ENCODE data around the gene SCN2A.

Gene SCN2A

DNA sequence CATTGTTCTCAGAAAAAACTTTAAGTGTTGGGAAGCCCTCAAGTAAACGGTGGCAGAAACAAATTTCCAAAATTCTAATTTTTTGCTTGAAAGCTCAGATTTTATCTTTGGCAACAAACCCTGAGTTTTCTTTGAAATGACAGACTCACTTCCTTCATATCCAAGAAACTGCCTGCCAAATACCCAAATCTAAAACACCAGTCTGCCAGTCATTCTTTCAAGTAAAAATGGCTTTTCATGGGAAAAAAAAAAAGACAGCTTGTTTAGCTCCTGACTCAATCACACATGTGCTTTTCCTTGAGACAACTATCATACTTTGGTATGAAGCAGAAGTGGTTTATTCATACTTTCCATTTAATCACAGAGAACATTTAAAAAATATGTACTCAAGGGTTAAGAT is 189.7 kb downstream of the SCN2A start:
- DNase-seq = no peak

GRCh38 chr2:165431014-165431413 is 191.8 kb downstream of the SCN2A start:
- DNase-seq = no peak

- DNase-seq = no peak
Measured at GRCh38 chr2:165432234-165432966, 193.2 kb downstream of the SCN2A start.

- no peak for DNase-seq
Measured at GRCh38 chr2:165434865-165435496, 195.8 kb downstream of the SCN2A start.

- DNase-seq = no peak
Measured at GRCh38 chr2:165435611-165436010, 196.4 kb downstream of the SCN2A start.

GRCh38 chr2:165436559-165436958 is 197.3 kb downstream of the SCN2A start:
- no peak for DNase-seq

GRCh38 chr2:165440367-165440766 is 201.2 kb downstream of the SCN2A start:
- no peak for DNase-seq

Measured in suppressor macrophage treated with lipopolysaccharide for 4 hours (primary cell).